Measurements from ENCODE around the gene RAB32.
"Not testable (repeated sequence)": the region's sequence is repeated elsewhere in the genome, so short reads cannot be mapped to it uniquely, and the experiment has no call there.

The RAB32 gene

DNA sequence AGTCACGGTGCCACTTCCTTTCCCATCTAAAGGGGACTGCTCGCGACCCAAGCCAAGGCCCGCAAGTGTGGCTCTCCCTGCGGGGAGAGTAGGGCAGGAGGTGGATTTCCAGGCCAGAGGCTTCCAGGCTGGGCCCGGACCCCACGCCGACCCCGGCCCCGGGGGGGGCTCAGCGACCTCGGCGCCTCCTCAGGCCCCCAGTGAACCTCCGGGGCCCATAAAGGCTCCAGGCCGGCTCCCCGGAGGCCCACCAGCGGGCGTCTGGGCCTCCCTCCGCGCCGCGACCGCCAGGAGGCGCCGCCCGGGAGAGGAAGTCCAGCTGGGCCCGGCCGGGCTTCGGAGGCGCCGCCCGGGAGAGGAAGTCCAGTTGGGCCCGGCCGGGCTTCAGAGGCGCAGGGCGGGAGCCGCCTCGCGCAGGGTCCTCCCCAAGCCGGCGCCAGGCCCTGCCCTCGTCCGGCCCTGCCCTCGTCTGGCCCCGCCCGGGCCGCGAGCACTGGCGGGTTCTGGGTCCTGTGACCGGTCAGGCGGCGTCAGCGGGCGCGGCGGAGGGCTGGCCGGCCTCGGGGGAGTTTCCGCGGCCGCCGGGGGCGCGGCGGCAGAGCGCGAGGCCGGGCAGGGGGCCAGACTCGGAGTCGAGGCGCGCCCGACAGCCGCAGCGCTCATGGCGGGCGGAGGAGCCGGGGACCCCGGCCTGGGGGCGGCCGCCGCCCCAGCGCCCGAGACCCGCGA, at the start of gene RAB32:
Gene RAB32, plus strand, starts transcription at position 623 of the 729 bp plus-strand sequence. Its CDS starts 39 bp downstream, at position 662.
- DNase-seq, result no peak

DNA sequence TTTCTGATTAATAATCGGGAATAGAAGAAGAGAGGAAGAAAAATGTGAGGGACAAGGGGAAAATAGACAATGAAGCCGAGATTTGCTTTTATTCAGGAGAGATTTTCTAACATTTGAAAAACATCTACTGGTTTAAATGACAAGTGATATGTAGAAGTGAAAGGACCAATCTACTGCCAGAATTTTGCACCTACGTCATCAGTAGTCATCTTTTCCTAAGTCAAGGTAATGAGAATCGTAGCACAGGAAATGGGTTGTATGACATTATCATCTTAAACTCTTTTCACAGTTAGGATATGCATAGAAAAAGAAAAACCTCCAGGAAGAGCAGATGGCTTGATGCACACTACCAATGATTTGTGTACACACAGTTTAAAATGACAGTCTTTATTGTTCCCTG, 45.3 kb upstream of the RAB32 start:
- no peak for DNase-seq

DNA sequence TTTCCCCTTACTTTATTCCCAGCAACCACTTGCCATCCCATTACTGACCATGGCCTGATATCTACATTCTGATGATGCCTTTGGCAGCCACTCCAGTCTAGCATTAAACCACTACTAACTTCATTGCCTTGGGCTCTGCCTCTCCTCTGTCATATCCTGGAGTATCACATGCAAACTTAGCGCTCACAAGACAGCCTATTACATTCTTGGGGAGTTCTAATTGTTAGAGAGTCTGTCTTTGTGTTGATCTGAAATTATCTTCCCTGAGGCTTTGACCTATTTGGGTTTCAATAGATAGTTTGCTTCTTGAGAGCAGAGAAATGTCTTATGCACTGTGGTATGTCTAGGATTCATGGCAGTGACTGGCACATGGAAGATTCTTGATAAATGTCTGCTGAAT, 40.5 kb upstream of the RAB32 start:
- DNase-seq, result no peak

DNA sequence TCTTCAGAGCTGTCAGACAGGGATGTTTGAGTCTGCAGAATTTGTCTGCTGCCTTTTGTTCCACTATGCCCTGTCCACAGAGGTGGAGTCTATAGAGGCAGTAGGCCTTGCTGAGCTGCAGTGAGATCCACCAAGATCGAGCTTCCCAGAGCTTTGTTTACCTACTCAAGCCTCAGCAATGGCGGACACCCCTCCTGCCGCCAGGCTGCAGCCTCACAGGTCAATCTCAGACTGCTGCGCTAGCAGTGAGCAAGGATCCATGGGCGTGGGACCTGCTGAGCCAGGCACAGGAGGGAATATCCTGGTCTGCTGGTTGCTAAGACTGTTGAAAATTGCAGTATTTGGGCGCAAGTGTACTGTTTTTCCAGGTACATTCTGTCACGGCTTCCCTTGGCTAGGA, 28.4 kb upstream of the RAB32 start:
- DNase-seq, result no peak

DNA sequence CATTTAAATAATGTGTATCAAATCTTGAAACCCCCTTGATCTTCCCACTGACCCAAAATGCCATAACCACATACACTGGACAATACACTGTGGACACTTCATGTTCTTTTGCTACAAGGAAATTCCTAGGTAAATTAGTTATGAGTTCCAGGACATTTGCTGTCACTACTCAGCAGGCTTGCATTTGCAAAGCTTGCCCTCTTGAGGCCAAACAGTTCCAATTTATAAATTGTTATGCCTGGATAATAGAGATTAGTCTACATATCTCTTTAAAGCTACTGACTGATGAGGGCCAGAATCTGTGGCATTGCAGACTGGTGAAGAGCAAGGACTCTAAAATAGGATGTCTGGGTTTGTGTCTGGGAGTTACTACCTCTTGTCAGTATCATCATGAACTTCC, 17.4 kb upstream of the RAB32 start:
- DNase-seq, result no peak

DNA sequence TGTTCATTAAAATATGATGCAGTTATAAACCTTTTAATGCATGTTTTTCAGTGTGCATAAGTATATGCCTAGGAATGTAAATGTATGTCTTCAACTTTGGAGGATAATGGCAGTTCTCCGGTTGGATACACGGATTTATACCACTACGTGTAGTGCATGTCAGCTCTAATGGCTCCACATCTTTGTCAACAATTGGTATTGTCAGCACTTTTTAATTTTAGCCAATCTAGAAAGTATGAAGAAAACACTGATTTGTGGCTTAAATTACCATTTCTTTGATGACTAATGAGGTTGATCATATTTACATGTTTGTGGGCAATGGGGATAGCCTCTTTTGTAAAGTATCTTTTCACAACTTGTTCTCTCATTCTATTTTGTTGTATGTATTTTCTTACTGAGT, 10.9 kb upstream of the RAB32 start:
- DNase-seq, result no peak

DNA sequence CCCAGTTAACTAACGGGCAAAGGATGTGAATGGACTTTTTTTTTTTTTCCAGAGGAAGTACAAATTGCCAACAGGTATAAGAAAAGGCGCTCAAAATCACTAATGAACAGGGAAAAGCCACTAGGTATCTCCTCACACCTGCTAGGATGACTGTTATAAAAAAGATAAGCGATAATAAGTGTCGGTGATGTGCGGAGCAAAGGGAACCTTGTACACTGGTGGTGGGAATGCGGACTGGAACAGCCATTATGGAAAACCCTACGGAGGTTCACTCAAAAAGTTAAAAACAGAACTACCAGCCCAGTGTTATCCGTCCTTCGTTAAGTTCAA, 787 bp upstream of the RAB32 start:
- no peak for DNase-seq

DNA sequence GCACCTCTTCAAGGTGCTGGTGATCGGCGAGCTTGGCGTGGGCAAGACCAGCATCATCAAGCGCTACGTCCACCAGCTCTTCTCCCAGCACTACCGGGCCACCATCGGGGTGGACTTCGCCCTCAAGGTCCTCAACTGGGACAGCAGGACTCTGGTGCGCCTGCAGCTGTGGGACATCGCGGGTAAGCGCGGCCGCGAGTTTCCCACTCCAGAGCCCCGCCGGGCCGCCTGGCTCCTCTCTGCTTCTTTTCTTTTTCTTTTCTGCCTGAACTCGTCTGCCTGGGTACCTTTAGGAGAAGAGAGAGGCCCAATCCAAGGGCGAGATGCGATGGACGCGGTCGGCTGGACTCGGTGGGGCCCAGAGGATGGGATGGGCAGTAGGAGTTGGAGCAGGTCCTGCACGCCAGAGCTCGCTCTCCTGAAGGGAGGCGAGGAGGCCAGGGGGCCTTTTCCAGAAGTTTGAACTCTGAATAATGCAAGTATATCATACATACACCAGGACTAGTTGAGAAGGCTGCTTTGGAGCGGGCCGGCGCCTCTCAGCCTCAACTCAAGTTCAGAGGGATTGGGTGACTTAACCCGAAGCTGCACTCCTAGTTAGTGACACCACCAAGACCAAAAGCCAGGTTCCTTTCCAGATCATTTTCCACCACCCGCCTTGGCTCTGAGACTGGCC, 445 bp downstream of the RAB32 start:
- no peak for DNase-seq

DNA sequence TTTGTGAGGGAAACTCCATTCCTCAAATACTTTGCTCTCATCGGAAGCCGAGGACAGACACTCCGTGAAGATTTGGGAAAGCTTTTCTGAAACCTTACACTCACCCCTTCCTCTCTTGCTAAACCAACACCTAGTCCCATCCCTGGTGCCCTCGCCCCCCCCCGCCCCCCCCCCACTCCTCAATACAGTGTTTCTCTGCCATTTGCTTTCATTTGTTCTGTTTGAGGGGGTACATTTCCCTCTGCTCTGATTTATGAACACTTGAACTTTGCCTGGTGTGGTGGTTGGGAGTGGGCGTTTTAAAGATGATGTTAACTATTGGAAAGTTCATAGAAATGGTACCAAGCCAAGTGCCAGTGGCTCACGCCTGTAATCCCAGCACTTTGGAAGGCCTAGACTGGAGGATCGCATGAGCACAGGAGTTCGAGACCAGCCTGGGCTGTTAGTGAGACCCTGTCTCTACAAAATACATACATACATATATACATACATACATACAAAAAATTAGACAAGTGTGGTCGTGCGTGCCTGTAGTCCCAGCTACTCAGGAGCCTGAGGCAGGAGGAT, 1.1 kb downstream of the RAB32 start:
- no peak for DNase-seq

DNA sequence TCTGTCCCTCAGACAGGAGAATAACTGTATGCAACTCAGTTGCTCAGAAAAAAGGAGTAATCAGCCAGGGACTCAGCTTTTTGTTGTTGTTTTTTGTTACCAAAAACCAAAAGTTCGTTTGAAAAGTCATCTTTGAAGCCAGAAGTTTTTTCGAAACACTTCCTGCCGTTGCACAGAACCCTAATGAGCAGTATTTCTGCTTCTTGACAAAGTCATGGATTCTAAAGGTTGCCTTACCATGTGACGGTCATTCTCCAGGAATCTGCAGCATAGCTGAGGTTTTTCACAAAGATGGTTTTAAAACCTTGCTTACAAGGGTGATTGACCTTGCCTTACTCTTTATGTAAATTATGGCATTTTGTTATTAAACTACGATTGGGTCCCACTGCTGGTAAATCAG, 1.9 kb downstream of the RAB32 start:
- no peak for DNase-seq

DNA sequence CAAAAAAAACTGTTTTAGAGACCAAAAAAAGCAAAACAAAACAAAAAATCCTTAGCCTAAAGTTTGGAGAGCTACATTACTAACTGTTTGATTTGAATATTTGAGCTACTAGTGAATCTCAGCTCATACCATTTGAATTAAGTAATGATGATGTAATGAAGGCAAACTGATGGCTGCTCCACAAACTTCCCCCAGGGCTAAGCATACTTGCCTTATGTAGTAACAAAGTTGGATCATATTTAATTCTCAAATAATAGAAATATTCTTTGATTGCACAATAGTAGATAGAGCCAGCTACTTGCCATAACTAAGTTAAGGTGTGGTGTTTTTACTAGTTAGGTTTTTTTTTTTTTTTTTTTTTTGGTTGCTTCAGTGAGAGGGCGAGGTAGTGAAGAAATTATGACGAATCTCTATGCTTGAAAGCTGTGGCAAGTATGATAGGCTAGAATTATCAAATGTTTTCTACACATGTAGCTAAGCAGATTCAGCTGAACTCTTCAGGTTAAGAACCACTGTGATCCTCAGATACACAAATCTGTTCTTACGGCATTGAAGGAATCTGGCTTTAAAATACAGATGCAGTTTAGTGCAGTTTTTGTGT, 2.9 kb downstream of the RAB32 start:
- DNase-seq, result no peak

DNA sequence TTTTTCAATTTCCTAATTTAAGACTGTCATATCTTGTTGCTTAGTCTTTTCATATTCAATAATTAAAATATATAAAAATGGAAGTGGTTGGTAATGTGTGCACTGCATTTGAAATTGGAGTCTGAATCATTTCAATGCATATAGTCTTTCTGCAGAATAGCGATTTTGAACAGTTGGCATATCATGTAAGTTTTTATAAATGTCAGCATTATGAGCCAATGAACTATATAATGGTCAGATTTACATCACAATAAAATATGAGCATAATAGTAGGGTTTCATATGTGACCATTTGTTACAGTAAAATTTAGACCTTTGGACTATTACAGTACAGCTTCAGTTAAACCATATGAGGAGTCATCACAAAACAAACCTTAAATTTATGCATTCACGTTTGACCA, 4.3 kb downstream of the RAB32 start:
- DNase-seq, result no peak

DNA sequence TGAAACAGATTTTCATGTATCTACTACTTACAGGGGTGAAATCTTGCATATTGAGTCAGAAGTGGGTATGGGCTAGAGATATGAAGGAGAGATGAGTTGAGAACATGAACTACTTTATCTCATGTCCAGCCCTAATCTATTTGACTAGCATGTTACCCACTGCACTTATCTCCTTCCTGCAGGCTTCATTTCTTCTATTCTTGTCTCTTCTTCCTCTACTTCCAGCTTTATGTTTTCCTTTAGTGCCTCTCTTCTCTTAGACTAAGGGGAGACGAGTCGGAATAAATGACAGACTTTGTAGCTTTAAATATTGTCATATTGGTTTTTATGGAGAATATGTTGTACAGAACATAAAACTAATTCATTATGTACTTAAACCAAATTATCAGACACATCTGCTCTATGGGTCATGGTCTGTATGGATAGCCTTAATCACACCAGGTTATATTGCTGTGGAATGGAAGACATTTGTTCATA, 5.3 kb downstream of the RAB32 start:
- DNase-seq, result no peak

DNA sequence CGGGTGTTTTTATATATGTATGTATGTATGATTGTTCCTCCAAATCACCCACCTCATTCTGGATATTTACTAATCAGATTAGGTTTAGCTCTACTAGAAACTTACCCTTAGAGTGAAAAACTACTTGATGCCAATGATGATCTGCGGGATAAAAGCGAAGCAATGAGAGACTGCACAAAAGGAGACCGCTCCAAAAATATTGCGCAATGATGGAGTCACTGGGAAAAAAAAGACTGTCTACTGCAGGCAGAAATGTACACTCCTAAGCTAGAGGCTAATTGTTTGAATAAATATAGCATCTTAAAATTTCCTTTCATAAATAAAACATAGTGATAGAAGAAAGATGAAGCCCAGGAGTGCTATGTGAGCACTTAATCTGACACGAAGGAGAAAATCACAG, 7.3 kb downstream of the RAB32 start:
- DNase-seq, result no peak

DNA sequence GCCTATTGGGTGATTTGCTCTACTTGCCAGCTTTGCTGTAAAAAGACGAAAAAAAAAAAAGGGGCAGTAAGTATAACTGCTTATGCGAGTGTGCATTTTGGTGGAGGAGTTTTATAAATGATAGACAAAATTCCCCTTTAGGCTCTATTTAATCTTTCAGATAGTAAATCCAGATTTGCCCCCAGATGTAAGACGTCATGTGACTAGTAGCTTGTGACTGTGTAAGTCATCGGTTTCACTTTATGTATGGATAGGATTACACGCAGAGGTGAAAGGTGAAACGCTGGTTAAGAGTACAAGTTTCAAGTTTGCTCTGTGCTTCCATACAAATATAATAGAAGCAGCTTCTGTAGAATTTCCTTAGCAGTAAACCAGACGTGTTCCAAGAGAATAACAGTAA, 7.9 kb downstream of the RAB32 start:
- no peak for DNase-seq

DNA sequence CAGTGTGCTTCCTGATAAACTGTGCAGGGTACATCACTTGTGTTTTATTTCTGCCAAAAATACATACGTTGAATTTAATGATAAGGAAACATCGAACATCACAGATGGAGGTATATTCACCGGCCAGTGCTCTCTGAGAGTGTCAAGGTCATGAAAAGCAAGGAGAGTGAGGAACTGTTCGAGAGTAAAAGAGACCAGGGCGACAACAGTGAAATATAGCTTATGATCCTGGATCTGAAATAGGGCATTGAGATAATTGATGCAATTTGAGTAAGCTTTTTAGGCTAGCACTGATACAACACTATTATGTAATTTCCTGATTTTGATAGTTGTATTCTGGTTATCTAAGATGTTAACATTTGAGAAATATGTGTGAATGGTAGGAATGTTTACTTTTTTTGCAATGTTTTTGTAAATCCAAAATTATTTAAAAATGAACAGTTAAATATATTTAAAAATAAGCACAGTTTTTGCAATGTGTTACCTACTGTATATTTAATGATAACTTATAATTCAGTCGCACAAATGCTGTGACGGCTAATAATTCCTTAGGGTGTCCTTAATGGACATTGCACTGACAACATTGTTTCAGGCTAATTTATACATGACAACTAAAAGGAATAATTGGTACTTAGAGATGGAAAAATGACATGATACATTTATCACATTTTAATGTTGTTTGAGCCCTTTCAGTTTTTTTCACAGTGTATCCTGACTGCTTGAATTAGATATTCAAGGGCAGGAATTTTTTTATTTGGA, 9.9 kb downstream of the RAB32 start:
- DNase-seq, result no peak

DNA sequence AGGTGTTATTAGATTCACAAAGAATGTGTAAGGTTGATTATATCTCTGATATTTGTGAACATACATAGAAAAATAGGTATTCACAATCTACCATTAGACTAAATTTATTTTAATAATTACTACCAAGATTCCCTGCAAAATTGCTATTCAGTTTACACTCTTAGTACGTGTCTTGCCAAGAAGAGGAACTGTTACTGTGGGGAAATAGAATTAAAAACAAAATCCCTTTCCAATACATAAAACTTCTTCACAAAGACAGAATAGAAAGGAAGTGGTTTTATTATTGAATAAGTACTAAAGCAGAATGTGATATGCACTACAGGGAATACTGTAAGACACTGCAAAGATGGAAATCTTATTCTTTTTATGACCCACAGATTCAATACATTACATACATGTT, 17.0 kb downstream of the RAB32 start:
- no peak for DNase-seq

DNA sequence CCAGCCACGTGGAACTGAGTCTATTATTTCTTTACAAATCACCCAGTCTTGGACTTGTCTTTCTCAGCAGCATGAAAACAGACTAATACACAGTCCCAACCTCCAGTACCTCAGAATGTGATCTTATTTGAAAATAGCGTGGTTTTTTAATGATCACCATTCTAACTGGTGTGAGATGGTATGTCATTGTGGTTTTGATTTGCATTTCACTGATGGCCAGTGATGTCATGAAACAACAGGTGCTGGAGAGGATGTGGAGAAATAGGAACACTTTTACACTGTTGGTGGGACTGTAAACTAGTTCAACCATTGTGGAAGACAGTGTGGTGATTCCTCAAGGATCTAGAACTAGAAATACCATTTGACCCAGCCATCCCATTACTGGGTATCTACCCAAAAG, 23.0 kb downstream of the RAB32 start:
- not testable (repeated sequence) for DNase-seq

DNA sequence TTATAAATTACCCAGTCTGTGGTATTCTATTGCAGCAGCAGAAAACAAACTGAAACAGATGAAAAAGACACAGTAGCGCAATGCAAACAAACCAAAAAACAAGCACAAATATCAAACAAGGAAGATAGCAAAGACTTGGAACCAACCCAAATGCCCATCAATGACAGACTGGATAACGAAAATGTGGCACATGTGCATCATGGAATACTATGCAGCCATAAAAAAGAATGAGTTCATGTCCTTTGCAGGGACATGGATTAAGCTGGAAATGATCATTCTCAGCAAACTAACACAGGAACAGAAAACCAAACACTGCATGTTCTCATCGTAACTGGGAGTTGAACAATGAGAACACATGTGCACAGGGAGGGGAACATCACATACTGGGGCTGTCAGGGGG, 25.0 kb downstream of the RAB32 start:
- not testable (repeated sequence) for DNase-seq

DNA sequence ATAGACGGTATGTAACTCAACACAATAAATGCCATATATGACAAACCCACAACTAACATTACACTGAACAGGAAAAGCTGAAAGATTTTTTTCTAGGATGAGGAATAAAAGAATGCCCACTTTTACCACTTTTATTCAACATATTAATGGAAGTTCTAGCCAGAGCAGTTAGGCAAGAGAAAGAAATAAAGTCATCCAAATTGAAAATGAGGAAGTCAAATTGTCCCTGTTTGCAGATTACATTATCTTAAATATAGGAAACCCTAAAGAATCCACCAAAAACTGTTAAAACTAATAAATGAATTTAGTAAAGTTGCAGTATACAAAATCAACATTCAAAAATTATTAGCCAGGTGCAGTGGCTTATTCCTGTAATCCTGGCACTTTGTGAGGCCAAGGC, 30.6 kb downstream of the RAB32 start:
- DNase-seq, result no peak

DNA sequence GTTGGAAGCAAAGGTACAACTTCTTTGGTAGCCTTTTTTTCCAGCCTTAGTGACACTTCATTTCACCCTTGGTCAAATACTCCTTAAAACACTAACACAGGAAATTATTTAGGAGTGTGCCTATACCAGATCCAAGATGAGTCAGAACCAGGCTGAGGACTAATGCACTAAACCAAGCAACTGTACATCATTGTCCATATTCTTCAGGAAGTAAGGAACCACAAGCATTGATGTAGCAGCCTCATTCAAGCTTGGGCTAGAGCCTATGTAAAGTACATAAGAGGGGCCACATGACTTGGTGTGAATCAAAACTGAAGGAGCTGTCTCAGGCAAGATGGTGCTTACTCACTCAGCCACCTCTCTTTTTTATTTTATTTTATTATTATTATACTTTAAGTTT, 34.4 kb downstream of the RAB32 start:
- DNase-seq, result no peak

DNA sequence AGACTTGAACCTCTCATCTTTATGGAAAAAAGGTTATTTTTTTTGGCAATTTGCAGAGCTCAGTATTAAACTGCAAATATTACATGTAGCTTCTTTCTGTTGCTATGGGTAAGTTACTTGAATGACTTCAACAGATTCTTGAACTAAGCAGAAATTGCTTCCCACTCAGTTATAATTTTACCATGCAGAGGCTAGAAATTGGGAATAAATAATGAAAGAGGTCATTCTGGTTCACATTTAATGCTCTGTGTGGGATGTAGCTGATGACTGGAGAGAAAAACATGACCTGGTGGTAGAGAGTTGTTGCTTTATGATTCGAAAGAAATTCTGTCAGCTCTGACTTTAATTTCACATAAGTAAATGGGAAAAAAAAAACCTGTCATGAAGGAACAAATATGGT, 38.3 kb downstream of the RAB32 start:
- DNase-seq, result no peak

DNA sequence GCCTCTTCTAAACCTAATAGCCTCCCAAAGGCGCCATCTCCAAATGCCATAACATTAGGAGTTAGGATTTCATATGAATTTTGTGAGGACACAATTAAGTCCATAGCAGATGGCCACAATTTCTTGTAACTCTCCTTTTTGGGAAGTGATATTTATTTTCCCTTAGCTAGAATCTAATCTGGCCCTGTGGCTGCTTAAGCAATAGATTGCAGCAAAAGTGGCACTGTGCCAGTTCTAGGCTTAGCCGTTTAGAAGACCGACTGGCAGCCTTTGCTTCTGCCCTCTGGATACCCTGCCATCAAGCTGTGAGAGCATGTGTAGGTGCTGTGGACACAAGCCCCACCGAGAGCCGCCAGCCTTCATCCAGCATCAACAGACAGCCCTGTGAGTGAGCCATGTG, 39.2 kb downstream of the RAB32 start:
- no peak for DNase-seq
